GM18873 (cell line): ENCODE data around the gene CPS1.

Experiments
- ATAC-seq: cut with Tn5 transposase; IDR thresholded peaks from one replicate; pipeline ENCODE4 v1.9.1; 2021; ENCODE audit warnings: mild to moderate bottlenecking, moderate library complexity, moderate number of reproducible peaks; ENCODE audit not compliant: unreplicated experiment, low FRiP score

The CPS1 gene

GRCh38 chr2:210556329-210556980 lies at the start of gene CPS1:
Gene CPS1 (plus strand): TSS chr2:210556599. CDS start chr2:210556734, 135 bp downstream.
- no peak for ATAC-seq

- no peak for ATAC-seq
Observed at GRCh38 chr2:210515911-210516310, 40.5 kb upstream of the CPS1 start.

DNA sequence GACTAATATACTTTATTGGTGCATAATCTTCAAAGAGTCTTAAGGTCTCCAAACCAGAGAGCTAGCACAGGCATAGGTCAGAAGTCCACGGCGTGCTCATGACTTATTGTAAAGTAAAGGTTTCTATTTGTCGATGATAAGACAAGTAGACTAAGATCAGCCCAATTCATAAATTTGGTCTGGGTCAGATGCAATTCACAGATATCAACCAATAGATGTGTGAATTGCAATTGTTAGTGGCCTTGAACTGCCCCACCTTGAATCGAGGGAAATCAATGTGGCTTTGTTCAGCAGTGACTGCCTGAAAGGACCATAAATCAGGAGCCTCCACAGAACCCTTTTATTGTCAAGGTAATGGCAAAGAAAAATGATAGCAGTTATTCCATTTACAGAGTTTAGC lies 39.1 kb upstream of the CPS1 start:
- no peak for ATAC-seq

GRCh38 chr2:210519594-210519993 lies 36.8 kb upstream of the CPS1 start:
- no peak for ATAC-seq

GRCh38 chr2:210522399-210522798 lies 34.0 kb upstream of the CPS1 start:
- ATAC-seq: no peak

- ATAC-seq: no peak
Observed at GRCh38 chr2:210523650-210524289, 32.6 kb upstream of the CPS1 start.

DNA sequence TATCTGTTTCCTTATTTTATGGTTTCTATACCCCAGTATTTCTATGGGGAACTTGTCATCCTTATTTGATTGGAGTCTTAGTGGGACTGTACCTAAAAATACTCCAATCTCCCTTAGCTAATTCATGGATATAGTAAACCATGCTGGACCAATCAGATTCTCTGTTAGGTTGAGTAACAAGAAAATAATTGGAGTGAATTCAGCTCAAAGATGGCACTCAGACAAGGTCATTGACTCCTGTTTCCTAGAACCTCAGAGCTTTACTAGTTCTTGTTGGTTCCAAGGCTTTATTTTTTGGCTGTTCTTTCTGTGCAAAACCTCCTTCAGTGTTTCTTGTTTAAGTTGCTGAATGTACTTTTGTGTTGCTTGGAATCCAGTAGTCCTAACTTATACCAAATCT lies 31.9 kb upstream of the CPS1 start:
- ATAC-seq: no peak

DNA sequence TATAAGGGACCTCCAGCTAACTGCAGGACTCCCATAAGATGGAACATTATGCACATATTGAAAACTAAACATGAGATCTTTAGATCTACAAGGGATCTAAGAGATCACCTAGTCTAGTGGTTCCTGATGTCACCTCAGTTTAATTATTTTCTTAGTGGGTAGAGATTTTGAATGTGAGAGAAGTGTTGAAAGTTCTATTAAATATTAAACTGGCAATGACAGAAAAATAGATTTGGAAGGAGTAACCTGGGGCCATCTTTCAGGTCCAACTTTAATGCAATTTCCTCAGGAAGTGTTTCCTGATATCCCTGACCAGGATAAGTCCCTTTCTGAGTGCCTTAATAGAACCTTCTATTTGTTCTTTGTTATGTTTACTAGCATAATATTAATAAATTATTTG lies 29.1 kb upstream of the CPS1 start:
- ATAC-seq: no peak

DNA sequence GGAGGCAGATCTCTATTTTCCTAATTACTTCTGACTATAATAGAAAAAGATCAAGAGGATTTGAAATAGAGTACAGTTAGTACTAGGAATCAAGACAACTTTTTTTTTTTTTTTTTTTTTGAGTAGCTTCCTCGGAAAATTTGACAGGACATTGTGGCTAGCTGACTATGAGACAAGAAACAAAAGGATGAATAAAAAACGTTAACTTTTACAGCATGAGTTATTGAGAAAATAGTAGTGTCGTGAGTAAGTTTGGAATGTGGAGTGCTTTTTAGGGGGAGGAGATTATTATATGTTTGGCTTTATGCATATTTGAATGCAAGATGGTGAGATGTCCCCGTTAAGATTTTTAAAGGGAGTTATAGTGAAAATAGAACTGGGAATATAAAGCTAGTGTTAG lies 27.7 kb upstream of the CPS1 start:
- no peak for ATAC-seq

DNA sequence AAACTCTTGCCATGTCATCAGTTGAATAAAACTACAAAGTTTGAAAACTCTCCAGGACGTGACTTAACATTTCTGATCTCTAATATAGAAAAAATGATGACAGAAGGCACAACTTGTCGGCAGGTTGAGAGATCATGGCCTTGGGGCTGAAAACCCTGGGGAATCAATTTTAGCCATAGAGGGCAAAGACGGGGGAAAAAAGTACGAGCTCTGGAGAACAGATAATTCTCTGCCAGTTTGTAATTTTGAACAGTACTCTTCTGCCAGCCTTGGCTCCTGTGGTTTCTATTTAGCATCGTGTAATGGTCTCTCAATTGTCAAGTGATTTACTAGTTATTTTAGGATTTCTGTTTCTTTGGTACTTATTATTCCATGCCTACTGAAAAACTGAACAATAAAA lies 25.3 kb upstream of the CPS1 start:
- no peak for ATAC-seq

DNA sequence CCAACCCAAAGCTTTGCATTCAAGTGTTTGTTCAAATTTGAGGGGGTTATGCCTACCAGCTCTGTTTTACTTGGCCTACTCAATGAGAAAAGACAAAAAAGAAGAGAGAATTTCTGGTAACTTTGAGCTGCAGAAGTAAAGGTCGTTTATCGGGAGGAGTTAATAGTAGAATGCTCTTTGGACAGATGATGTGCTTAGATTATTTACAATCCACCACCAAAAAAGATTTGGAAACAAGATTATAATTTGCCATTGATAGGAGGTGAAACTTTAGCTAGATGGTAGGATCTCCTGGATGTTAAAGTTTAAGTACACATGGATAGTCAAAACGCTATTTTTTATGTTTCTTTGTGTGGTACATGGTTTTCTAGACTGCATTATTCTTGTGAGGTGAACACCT lies 24.9 kb upstream of the CPS1 start:
- no peak for ATAC-seq

DNA sequence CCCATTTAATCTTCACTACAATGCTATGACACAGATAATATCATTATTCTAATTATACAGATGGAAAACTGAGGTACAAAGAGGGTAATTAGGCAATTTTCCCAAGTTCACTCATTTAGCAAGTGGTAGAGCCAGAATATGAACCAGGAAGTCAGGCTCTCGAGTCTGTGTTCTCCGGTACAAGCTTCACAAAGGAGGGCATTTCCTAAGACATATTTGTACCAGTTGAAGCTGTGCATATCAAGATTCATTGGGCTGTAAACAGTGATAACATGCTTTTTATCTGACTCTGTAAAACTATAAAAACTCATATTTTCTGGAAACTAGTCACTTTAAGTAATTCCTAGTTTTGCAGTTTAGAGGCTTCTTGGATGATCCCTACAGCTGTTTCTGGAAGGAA lies 23.0 kb upstream of the CPS1 start:
- ATAC-seq: no peak

- no peak for ATAC-seq
Observed at GRCh38 chr2:210534879-210535278, 21.5 kb upstream of the CPS1 start.

GRCh38 chr2:210536973-210537650 lies 19.3 kb upstream of the CPS1 start:
- peak; percentile 62 for ATAC-seq

- ATAC-seq: no peak
Observed at GRCh38 chr2:210539035-210539434, 17.4 kb upstream of the CPS1 start.

- ATAC-seq: no peak
Observed at GRCh38 chr2:210539578-210540416, 16.6 kb upstream of the CPS1 start.

- ATAC-seq: no peak
Observed at GRCh38 chr2:210540471-210540870, 15.9 kb upstream of the CPS1 start.

- no peak for ATAC-seq
Observed at GRCh38 chr2:210540900-210541289, 15.5 kb upstream of the CPS1 start.

- no peak for ATAC-seq
Observed at GRCh38 chr2:210541290-210541902, 15.0 kb upstream of the CPS1 start.

- no peak for ATAC-seq
Observed at GRCh38 chr2:210544007-210544590, 12.3 kb upstream of the CPS1 start.
